Hepatocyte (in vitro differentiated cells): ENCODE data around the gene CHST6.

Source experiments
- EZH2 ChIP-seq: fragments of 200-600 bp; sonication (generic); IDR thresholded peaks from 2 replicates; pipeline ENCODE4 v1.6.1; 2016; ENCODE audit warnings: antibody characterized with exemption, mild to moderate bottlenecking, borderline replicate concordance
- TF ChIP-seq, protein P1 (sequence below): fragments of 200-600 bp; sonication (generic); IDR thresholded peaks from 2 replicates; pipeline ENCODE4 v1.5.1; 2016; ENCODE audit warnings: antibody characterized with exemption, mild to moderate bottlenecking; ENCODE audit not compliant: poor library complexity

GRCh38 chr16:75455677-75456076, 39.6 kb downstream of the CHST6 start:
- TF ChIP-seq EZH2 = no peak
- TF ChIP-seq, protein P1, sequence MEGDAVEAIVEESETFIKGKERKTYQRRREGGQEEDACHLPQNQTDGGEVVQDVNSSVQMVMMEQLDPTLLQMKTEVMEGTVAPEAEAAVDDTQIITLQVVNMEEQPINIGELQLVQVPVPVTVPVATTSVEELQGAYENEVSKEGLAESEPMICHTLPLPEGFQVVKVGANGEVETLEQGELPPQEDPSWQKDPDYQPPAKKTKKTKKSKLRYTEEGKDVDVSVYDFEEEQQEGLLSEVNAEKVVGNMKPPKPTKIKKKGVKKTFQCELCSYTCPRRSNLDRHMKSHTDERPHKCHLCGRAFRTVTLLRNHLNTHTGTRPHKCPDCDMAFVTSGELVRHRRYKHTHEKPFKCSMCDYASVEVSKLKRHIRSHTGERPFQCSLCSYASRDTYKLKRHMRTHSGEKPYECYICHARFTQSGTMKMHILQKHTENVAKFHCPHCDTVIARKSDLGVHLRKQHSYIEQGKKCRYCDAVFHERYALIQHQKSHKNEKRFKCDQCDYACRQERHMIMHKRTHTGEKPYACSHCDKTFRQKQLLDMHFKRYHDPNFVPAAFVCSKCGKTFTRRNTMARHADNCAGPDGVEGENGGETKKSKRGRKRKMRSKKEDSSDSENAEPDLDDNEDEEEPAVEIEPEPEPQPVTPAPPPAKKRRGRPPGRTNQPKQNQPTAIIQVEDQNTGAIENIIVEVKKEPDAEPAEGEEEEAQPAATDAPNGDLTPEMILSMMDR = no peak
